ENCODE data around the gene COL18A1. TPM values are rescaled to one million over a fixed set of nuclear protein-coding genes. Genes with fewer than 3 reads are reported as not detected.

Gene COL18A1
- total and polyA plus RNA-seq, 9 of the 15 experiments (the other 6 are each of a cell fraction or from before 2014, with no cell fraction given): 0.14 to 16.4 (median 2.0) TPM

DNA sequence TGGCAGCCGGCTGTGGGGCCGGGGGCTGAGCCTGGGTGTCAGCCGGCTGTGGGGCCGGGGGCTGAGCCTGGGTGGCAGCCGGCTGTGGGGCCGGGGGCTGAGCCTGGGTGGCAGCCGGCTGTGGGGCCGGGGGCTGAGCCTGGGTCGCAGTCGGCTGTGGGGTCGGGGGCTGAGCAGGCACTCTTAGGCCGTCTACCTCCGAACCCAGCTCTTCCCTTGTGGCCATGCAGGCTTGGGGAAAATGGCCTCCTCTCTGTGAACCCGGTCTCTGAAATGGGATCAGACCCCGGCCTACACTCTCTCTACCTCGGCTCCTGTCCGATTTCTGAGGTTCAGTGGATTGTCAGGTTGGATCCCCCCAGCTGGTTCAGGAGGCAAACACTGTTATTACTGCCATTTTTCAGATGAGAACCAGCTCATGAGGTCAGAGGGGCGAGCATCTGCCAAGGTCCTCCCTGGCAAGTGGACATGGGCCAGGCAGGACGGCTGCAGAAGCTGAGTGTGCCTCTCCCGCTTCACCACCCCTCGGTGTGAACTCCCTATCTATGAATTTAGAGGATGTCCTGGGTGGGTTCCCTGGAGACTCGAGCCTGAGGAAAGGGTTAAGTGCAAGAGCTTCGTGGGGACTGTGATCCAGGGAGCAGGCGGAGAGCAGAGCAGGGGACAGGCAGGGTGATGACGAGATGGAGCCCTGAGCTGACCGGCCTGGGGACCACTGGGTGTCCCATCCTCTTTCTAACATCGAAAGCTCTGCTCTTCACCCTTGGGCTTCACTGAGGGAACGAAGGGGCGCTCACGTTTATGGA, 10.9 kb upstream of the COL18A1 start:
- CTCF ChIA-PET (ENCODE audit: low intra/inter-chr PET ratio): no interaction called here
- Histone ChIP-seq H2AFZ (ENCODE audit: low read depth, low read length) (no peak overlapping the region), H3K4me1 (replicated peaks in 1 of 2; ENCODE audit: control insufficient read depth in 2 of 2, insufficient read depth in 2 of 2, low read length in 2 of 2) (peaks cover 3 to 16% of the 10 kb centered on the region in 2 experiments; a peak in 2 of 5 replicates), H3K4me2 (ENCODE audit: insufficient read depth, low read length) (no peak overlapping the region), H3K4me3 (no peak overlapping the region), H3K79me2 (ENCODE audit: control insufficient read depth, insufficient read depth, low read length) (no peaks in the 10 kb centered on the region), H3K9ac (ENCODE audit: insufficient read depth in 1 of 2, low read depth in 2 of 2, low read length in 2 of 2) (no peak overlapping the region), H3K36me3 (ENCODE audit: control insufficient read depth, insufficient read depth, low read length) (no peaks in the 10 kb centered on the region), H3K27ac (ENCODE audit: extremely low read depth, low read depth, low read length) (no peak overlapping the region), H3K9me3 (replicated peaks; ENCODE audit: control insufficient read depth, insufficient read depth, low read depth, low read length) (no peaks in the 10 kb centered on the region), H3K9me1 (ENCODE audit: control insufficient read depth, insufficient read depth, low read length) (no peaks in the 10 kb centered on the region), H4K20me1 (replicated peaks; ENCODE audit: control insufficient read depth, insufficient read depth, low read length) (peaks cover 6% of the 10 kb centered on the region), H3K27me3 (ENCODE audit: control insufficient read depth in 2 of 2, insufficient read depth in 2 of 2, low read length in 2 of 2) (peaks cover 53 to 65% of the 10 kb centered on the region in 2 experiments)
- in situ Hi-C loops (cut with MboI) (no loop called here), intact Hi-C loops (cut with micrococcal nuclease) (no loop called here)
- WGBS (ENCODE audit: insufficient coverage, low coverage, missing lambda C conversion rate): 3% methylated on average over 18 of the region's 30 CpGs
- TF ChIP-seq EZH2 (IDR thresholded peaks at IDR 0.05; ENCODE audit: borderline replicate concordance, low read depth, low read length) (peak; percentile 83; the same call in 1 of the 2 replicates), ZNF12 (CRISPR knock-in tag; IDR thresholded peaks at IDR 0.05) (no peak)
- TF ChIP-seq, protein P1, sequence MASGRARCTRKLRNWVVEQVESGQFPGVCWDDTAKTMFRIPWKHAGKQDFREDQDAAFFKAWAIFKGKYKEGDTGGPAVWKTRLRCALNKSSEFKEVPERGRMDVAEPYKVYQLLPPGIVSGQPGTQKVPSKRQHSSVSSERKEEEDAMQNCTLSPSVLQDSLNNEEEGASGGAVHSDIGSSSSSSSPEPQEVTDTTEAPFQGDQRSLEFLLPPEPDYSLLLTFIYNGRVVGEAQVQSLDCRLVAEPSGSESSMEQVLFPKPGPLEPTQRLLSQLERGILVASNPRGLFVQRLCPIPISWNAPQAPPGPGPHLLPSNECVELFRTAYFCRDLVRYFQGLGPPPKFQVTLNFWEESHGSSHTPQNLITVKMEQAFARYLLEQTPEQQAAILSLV (tag; IDR thresholded peaks at IDR 0.05): no peak
- POLR2A ChIA-PET: interaction anchor here (0.7 to 0.8 kb wide), 2 partner anchors 12 to 26 kb away, joined by 4 read pairs; no protein-coding TSS in a partner anchor
- FAIRE-seq: no peak
- no peak for DNase-seq (ENCODE audit: extremely low read depth in 1 of 4, low spot score in 3 of 4)
- peak; percentile 39; the same call in 1 of the 3 replicates for ATAC-seq
- no TSS peak for BruUV-seq (replicated peaks)
